OCI-LY7 (cell line): ENCODE data around the gene CARD8.

Source experiments
- CTCF ChIP-seq: fragments of 200-600 bp; sonication (generic); conservative IDR thresholded peaks from 2 replicates; pipeline ENCODE4 v1.5.1; 2014; ENCODE audit warnings: mild to moderate bottlenecking, antibody characterized with exemption, low read length, moderate library complexity, mixed read lengths
- EZH2phosphoT487 ChIP-seq: fragments of 200-600 bp; sonication (generic); IDR thresholded peaks from 2 replicates; pipeline ENCODE4 v1.6.1; 2018; ENCODE audit warnings: low read depth, borderline replicate concordance, mild to moderate bottlenecking, mixed run types, antibody characterized with exemption, low read length, moderate library complexity, mixed read lengths

GRCh38 chr19:48303866-48304265 lies 48.2 kb upstream of the CARD8 start:
- TF ChIP-seq CTCF (no peak), EZH2phosphoT487 (no peak)
